ENCODE data around the gene CHKA.

Gene CHKA

DNA sequence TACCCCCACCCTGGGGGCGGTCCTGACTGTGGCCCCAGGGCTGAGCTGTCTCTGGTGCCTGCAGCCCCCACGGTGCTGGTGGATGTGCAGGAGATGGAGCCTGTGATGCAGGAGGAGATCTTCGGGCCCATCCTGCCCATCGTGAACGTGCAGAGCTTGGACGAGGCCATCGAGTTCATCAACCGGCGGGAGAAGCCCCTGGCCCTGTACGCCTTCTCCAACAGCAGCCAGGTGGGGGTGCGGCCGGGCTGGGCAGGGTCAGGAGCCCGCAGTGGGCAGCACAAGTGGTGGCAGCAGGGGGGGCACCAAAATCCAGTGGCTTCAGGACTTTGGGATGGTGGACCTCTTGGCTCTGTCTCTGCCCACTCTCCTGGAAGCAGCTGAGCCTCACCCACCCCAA, 98.7 kb downstream of the CHKA start:
- Mint-ChIP-seq H3K27ac (no peak overlapping the region), H3K4me3 (no peak overlapping the region), H3K27me3 (ENCODE audit: low read depth) (peaks cover 7% of the 10 kb centered on the region), H3K9me3 (peaks cover 14% of the 10 kb centered on the region), H3K36me3 (ENCODE audit: low read depth) (peaks cover 26% of the 10 kb centered on the region), H3K4me1 (peaks cover 5% of the 10 kb centered on the region)
- TF ChIP-seq, protein P1, sequence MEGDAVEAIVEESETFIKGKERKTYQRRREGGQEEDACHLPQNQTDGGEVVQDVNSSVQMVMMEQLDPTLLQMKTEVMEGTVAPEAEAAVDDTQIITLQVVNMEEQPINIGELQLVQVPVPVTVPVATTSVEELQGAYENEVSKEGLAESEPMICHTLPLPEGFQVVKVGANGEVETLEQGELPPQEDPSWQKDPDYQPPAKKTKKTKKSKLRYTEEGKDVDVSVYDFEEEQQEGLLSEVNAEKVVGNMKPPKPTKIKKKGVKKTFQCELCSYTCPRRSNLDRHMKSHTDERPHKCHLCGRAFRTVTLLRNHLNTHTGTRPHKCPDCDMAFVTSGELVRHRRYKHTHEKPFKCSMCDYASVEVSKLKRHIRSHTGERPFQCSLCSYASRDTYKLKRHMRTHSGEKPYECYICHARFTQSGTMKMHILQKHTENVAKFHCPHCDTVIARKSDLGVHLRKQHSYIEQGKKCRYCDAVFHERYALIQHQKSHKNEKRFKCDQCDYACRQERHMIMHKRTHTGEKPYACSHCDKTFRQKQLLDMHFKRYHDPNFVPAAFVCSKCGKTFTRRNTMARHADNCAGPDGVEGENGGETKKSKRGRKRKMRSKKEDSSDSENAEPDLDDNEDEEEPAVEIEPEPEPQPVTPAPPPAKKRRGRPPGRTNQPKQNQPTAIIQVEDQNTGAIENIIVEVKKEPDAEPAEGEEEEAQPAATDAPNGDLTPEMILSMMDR (IDR thresholded peaks at IDR 0.05; ENCODE audit: unreplicated experiment in 3 of 3): no peak

GRCh38 chr11:68021167-68021787, 99.9 kb downstream of the CHKA start:
- Mint-ChIP-seq H3K4me1 (peaks cover 10% of the 10 kb centered on the region), H3K36me3 (ENCODE audit: low read depth) (peaks cover 24% of the 10 kb centered on the region), H3K27me3 (ENCODE audit: low read depth) (peaks cover 7% of the 10 kb centered on the region), H3K4me3 (no peak overlapping the region), H3K27ac (no peak overlapping the region), H3K9me3 (peaks cover 14% of the 10 kb centered on the region)
- TF ChIP-seq, protein P1 (IDR thresholded peaks at IDR 0.05; ENCODE audit: unreplicated experiment in 3 of 3): peak in 1 of 3 experiments; percentile 38

GRCh38 chr11:68020575-68020974, 100.6 kb downstream of the CHKA start:
- no peak overlapping the region for H3K27ac Mint-ChIP-seq
- peaks cover 17% of the 10 kb centered on the region for H3K36me3 Mint-ChIP-seq (ENCODE audit: low read depth)
- peaks cover 10% of the 10 kb centered on the region for H3K4me1 Mint-ChIP-seq
- H3K9me3 Mint-ChIP-seq: peaks cover 13% of the 10 kb centered on the region
- H3K27me3 Mint-ChIP-seq (ENCODE audit: low read depth): peaks cover 7% of the 10 kb centered on the region
- TF ChIP-seq, protein P1 (IDR thresholded peaks at IDR 0.05; ENCODE audit: unreplicated experiment in 3 of 3): peak in 2 of 3 experiments; percentile 18 to 22
- H3K4me3 Mint-ChIP-seq: no peak overlapping the region

DNA sequence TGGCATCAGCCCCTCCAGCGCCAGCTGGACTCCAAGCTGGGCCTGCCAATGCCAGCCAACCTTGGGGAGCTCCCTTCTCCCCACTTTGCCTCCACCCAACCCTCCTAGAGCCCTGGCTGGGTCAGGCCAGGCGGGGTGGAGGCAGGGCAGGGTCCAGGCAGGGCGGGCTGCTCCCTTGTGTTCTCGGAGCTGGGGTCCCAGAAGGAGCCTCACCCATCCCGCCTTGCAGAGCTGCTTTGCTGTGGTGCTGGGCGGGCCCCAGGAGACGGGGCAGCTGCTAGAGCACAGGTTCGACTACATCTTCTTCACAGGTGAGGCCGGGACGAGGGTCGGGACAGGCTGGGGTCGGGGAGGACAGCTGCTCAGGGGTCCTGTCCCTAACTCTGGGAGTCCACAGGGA, 101.7 kb downstream of the CHKA start:
- no peak overlapping the region for H3K4me3 Mint-ChIP-seq
- H3K27ac Mint-ChIP-seq: no peak overlapping the region
- peaks cover 4% of the 10 kb centered on the region for H3K9me3 Mint-ChIP-seq
- H3K27me3 Mint-ChIP-seq (ENCODE audit: low read depth): peaks cover 7% of the 10 kb centered on the region
- H3K4me1 Mint-ChIP-seq: peaks cover 10% of the 10 kb centered on the region
- H3K36me3 Mint-ChIP-seq (ENCODE audit: low read depth): peaks cover 6% of the 10 kb centered on the region
- TF ChIP-seq, protein P1 (IDR thresholded peaks at IDR 0.05; ENCODE audit: unreplicated experiment in 3 of 3): no peak

- TF ChIP-seq, protein P1 (IDR thresholded peaks at IDR 0.05; ENCODE audit: unreplicated experiment in 3 of 3): no peak
- H3K9me3 Mint-ChIP-seq: no peaks in the 10 kb centered on the region
- H3K27ac Mint-ChIP-seq: no peak overlapping the region
- H3K4me1 Mint-ChIP-seq: peaks cover 10% of the 10 kb centered on the region
- H3K36me3 Mint-ChIP-seq (ENCODE audit: low read depth): no peaks in the 10 kb centered on the region
- H3K27me3 Mint-ChIP-seq (ENCODE audit: low read depth): peaks cover 7% of the 10 kb centered on the region
- no peak overlapping the region for H3K4me3 Mint-ChIP-seq
Observed at GRCh38 chr11:68018730-68019190, 102.4 kb downstream of the CHKA start.

Measured in nephron (organoid).